HEK293 (cell line): ENCODE measurements around the gene MORN1.

Experiments
- CTCF ChIP-seq: fragments of 450-650 bp; formaldehyde crosslinking; IDR thresholded peaks from 2 replicates; pipeline ENCODE4 v1.5.1; 2016; ENCODE audit warnings: missing biosample characterization, missing genetic modification characterization
- ELK4 ChIP-seq: IDR thresholded peaks from 2 replicates; pipeline ENCODE4 v1.6.1; 2011; ENCODE audit warnings: mild to moderate bottlenecking, low read depth, low read length, borderline replicate concordance
- INSM2 ChIP-seq: fragments of 450-650 bp; formaldehyde crosslinking; IDR thresholded peaks from 2 replicates; pipeline ENCODE4 v1.5.1; 2016; ENCODE audit warnings: missing biosample characterization, missing genetic modification characterization
- KLF10 ChIP-seq: fragments of 450-650 bp; IDR thresholded peaks from 2 replicates; pipeline ENCODE4 v1.5.1; 2018; ENCODE audit warnings: missing biosample characterization, mild to moderate bottlenecking, missing genetic modification characterization
- MYNN ChIP-seq: fragments of 450-650 bp; formaldehyde crosslinking; IDR thresholded peaks from 2 replicates; pipeline ENCODE4 v1.5.1; 2016; ENCODE audit warnings: missing biosample characterization, missing genetic modification characterization, borderline replicate concordance
- MZF1 ChIP-seq: fragments of 450-650 bp; formaldehyde crosslinking; IDR thresholded peaks from 2 replicates; pipeline ENCODE4 v1.5.1; 2017; ENCODE audit warnings: missing biosample characterization, missing genetic modification characterization, borderline replicate concordance
- PRDM6 ChIP-seq: fragments of 450-650 bp; formaldehyde crosslinking; IDR thresholded peaks from 2 replicates; pipeline ENCODE4 v1.5.1; 2017; ENCODE audit warnings: missing biosample characterization, missing genetic modification characterization
- REST ChIP-seq: fragments of 450-650 bp; formaldehyde crosslinking; IDR thresholded peaks from 2 replicates; pipeline ENCODE4 v1.5.1; 2016; ENCODE audit warnings: missing biosample characterization, missing genetic modification characterization
- TSHZ1 ChIP-seq: fragments of 450-650 bp; formaldehyde crosslinking; IDR thresholded peaks from 2 replicates; pipeline ENCODE4 v1.5.1; 2016; ENCODE audit warnings: missing biosample characterization, missing genetic modification characterization, borderline replicate concordance
- ZNF174 ChIP-seq: fragments of 450-650 bp; formaldehyde crosslinking; IDR thresholded peaks from 2 replicates; pipeline ENCODE4 v1.5.0; 2017; ENCODE audit warnings: missing biosample characterization, mild to moderate bottlenecking, missing genetic modification characterization
- ZNF221 ChIP-seq: fragments of 450-650 bp; formaldehyde crosslinking; IDR thresholded peaks from 2 replicates; pipeline ENCODE4 v1.5.1; 2017; ENCODE audit warnings: missing biosample characterization, missing genetic modification characterization, borderline replicate concordance
- ZNF24 ChIP-seq: fragments of 450-650 bp; formaldehyde crosslinking; IDR thresholded peaks from 2 replicates; pipeline ENCODE4 v1.5.1; 2016; ENCODE audit warnings: missing biosample characterization, missing genetic modification characterization
- ZNF248 ChIP-seq: fragments of 450-650 bp; formaldehyde crosslinking; IDR thresholded peaks from 2 replicates; pipeline ENCODE4 v1.5.1; 2017; ENCODE audit warnings: missing biosample characterization, missing genetic modification characterization
- ZNF324 ChIP-seq: fragments of 450-650 bp; formaldehyde crosslinking; IDR thresholded peaks from 2 replicates; pipeline ENCODE4 v1.5.1; 2016; ENCODE audit warnings: missing biosample characterization, missing genetic modification characterization
- ZNF362 ChIP-seq: fragments of 450-650 bp; formaldehyde crosslinking; IDR thresholded peaks from 2 replicates; pipeline ENCODE4 v1.5.1; 2016; ENCODE audit warnings: missing biosample characterization, missing genetic modification characterization
- ZNF366 ChIP-seq: fragments of 450-650 bp; formaldehyde crosslinking; conservative IDR thresholded peaks from 2 replicates; pipeline ENCODE4 v1.5.1; 2016; ENCODE audit warnings: missing biosample characterization, missing genetic modification characterization
- ZNF394 ChIP-seq: fragments of 450-650 bp; formaldehyde crosslinking; IDR thresholded peaks from 2 replicates; pipeline ENCODE4 v1.5.1; 2016; ENCODE audit warnings: missing biosample characterization, missing genetic modification characterization, mild to moderate bottlenecking, moderate library complexity, borderline replicate concordance
- ZNF426 ChIP-seq: fragments of 450-650 bp; formaldehyde crosslinking; IDR thresholded peaks from 2 replicates; pipeline ENCODE4 v1.5.1; 2017; ENCODE audit warnings: missing biosample characterization, missing genetic modification characterization, mild to moderate bottlenecking, inconsistent platforms, moderate library complexity
- ZNF544 ChIP-seq: fragments of 450-650 bp; formaldehyde crosslinking; IDR thresholded peaks from 2 replicates; pipeline ENCODE4 v1.5.0; 2017; ENCODE audit warnings: missing biosample characterization, missing genetic modification characterization
- ZNF558 ChIP-seq: fragments of 450-650 bp; formaldehyde crosslinking; IDR thresholded peaks from 2 replicates; pipeline ENCODE4 v1.5.1; 2016; ENCODE audit warnings: missing biosample characterization, missing genetic modification characterization
- ZNF654 ChIP-seq: fragments of 450-650 bp; formaldehyde crosslinking; IDR thresholded peaks from 2 replicates; pipeline ENCODE4 v1.5.1; 2016; ENCODE audit warnings: low read depth, missing biosample characterization, missing genetic modification characterization
- ZNF658 ChIP-seq: fragments of 450-650 bp; formaldehyde crosslinking; IDR thresholded peaks from 2 replicates; pipeline ENCODE4; 2016; ENCODE audit warnings: missing biosample characterization, missing genetic modification characterization
- ZNF660 ChIP-seq: fragments of 450-650 bp; IDR thresholded peaks from 2 replicates; pipeline ENCODE4 v1.5.1; 2018; ENCODE audit warnings: missing biosample characterization, mild to moderate bottlenecking, missing genetic modification characterization
- ZNF677 ChIP-seq: fragments of 450-650 bp; IDR thresholded peaks from 2 replicates; pipeline ENCODE4 v1.5.0; 2018; ENCODE audit warnings: missing biosample characterization, mild to moderate bottlenecking, missing genetic modification characterization, moderate library complexity
- ZSCAN23 ChIP-seq: fragments of 450-650 bp; formaldehyde crosslinking; IDR thresholded peaks from 2 replicates; pipeline ENCODE4 v1.5.1; 2016; ENCODE audit warnings: missing biosample characterization, missing genetic modification characterization

MORN1 gene

GRCh38 chr1:2414297-2414958, 23.1 kb upstream of the MORN1 start (continued):
- TF ChIP-seq ZSCAN23 (tag by site-specific recombination) (no peak), KLF10 (tag by site-specific recombination) (no peak), CTCF (tag by site-specific recombination) (peak; percentile 88), ZNF324 (tag by site-specific recombination) (no peak), ZNF544 (tag by site-specific recombination) (no peak), ZNF677 (tag by site-specific recombination) (no peak), TSHZ1 (tag by site-specific recombination) (no peak), ZNF658 (no peak), ZNF394 (no peak), ZNF221 (no peak), ZNF426 (tag by site-specific recombination) (no peak), MYNN (tag by site-specific recombination) (no peak), ZNF558 (tag by site-specific recombination) (no peak), MZF1 (peak; percentile 30; the same call in 1 of the 2 replicates), ZNF24 (no peak), ZNF174 (tag by site-specific recombination) (no peak), ELK4 (no peak), ZNF248 (tag by site-specific recombination) (no peak), ZNF660 (tag by site-specific recombination) (no peak), INSM2 (tag by site-specific recombination) (0 out of 2 replicates have a peak, but pooled peaks have one; percentile 2), ZNF654 (tag by site-specific recombination) (peak; percentile 77), REST (tag by site-specific recombination) (no peak), PRDM6 (tag by site-specific recombination) (no peak), ZNF366 (tag by site-specific recombination) (no peak), ZNF362 (no peak)
